Sigmoid colon (tissue), 7 donors: ENCODE measurements around the gene AGBL1. TPM values are rescaled to one million over a fixed set of nuclear protein-coding genes. Genes with fewer than 3 reads are reported as not detected.

Experiments
- DNase-seq: peaks from one replicate; pipeline ENCODE4 v3.0.0-alpha.2; 2019
- H3K27ac ChIP-seq, 4 donors: fragments of 200-600 bp; sonication (generic); one replicate each; pipeline ENCODE4 v1.5.1; 2016 to 2019; ENCODE audit warnings: mild to moderate bottlenecking in 1 of 4
- H3K27me3 ChIP-seq, 3 donors: fragments of 200-600 bp; sonication (generic); one replicate each; pipeline ENCODE4 v1.5.1; 2019; ENCODE audit warnings: mild to moderate bottlenecking in 1 of 3
- H3K36me3 ChIP-seq, 4 donors: fragments of 200-600 bp; sonication (generic); one replicate each; pipeline ENCODE4 v1.5.1; 2016 to 2019
- H3K4me1 ChIP-seq, 4 donors: fragments of 200-600 bp; sonication (generic); one replicate each; pipeline ENCODE4 v1.5.1; 2017 to 2019
- H3K4me3 ChIP-seq, 4 donors: fragments of 200-600 bp; sonication (generic); one replicate each; pipeline ENCODE4 v1.5.1; 2017 to 2019; ENCODE audit warnings: mild to moderate bottlenecking in 2 of 4, moderate library complexity in 1 of 4
- H3K9me3 ChIP-seq, 4 donors: fragments of 200-600 bp in 3 of 4; sonication (generic) in 3 of 4; one replicate each; pipeline versions ENCODE4 v1.5.1 to v1.6.1; 2013 to 2019
- CTCF ChIP-seq, 4 experiments: fragments of 450-650 bp in 3 of 4; fragments of 200-600 bp in 1 of 4; IDR thresholded peaks; one replicate each; pipeline ENCODE4 v1.5.1; 2016 to 2019; ENCODE audit warnings: antibody characterized with exemption in 4 of 4, mild to moderate bottlenecking in 3 of 4, moderate library complexity in 2 of 4
- EP300 ChIP-seq, 4 donors: sonication (generic); formaldehyde crosslinking; IDR thresholded peaks; one replicate each; pipeline ENCODE4 v1.6.1; 2017; ENCODE audit warnings: antibody characterized with exemption in 4 of 4
- POLR2A ChIP-seq, 2 donors: fragments of 450-650 bp; IDR thresholded peaks; one replicate each; pipeline ENCODE4 v1.6.1; 2016; ENCODE audit warnings: antibody characterized with exemption in 2 of 2, mild to moderate bottlenecking in 2 of 2, moderate library complexity in 2 of 2
- POLR2AphosphoS5 ChIP-seq, 4 donors: sonication (generic); formaldehyde crosslinking; IDR thresholded peaks; one replicate each; pipeline ENCODE4 v1.6.1; 2017; ENCODE audit warnings: antibody characterized with exemption in 4 of 4
- WGBS, 2 donors: extraction: QIAGEN DNeasy Blood & Tissue Kit; methylation state at CpG; one replicate each; pipeline ENCODE4 v1.1.7; 2013; 5-methylcytosine and 5-hydroxymethylcytosine counted together
- intact Hi-C: fragments of 100-400 bp; cut with DNase I; formaldehyde crosslinking; loops from one replicate; pipeline ENCODE4 v1.15.1; 2023
- polyA plus RNA-seq, 3 donors: library from polyadenylated mRNA; stranded (reverse); fragments of 200-250 nt; gene quantifications; one replicate each; pipeline ENCODE4 v1.2.3, GENCODE V29; 2013
- total RNA-seq, 4 donors: library from RNA; depleted of rRNA; stranded (reverse); fragments of >200 nt; gene quantifications; one replicate each; pipeline ENCODE4 v1.1.0, GENCODE V29; 2016
- donor health status: healthy with polysubstance abuse.
- donor health status: Bipolar disorder and iron deficiency.
- donor health status: healthy.

The AGBL1 gene
- total and polyA plus RNA-seq, 7 donors: 0.16 to 0.28 TPM; not detected in 5

- TF ChIP-seq EP300 (IDR thresholded peaks at IDR 0.05): no peak
- TF ChIP-seq POLR2A (IDR thresholded peaks at IDR 0.05): no peak
- no peak for TF ChIP-seq CTCF (IDR thresholded peaks at IDR 0.05)
- no peak for TF ChIP-seq POLR2AphosphoS5 (IDR thresholded peaks at IDR 0.05)
- 85 to 86% methylated on average over 10 of the region's 10 CpGs for WGBS, 2 donors
- Histone ChIP-seq H3K27ac (peak overlapping the region in 2 of 4 donors; percentile 31 to 35), H3K27me3 (no peaks in the 10 kb centered on the region), H3K4me3 (no peak overlapping the region), H3K36me3 (no peaks in the 10 kb centered on the region), H3K9me3 (no peaks in the 10 kb centered on the region), H3K4me1 (peaks cover 0 to 18% (median 7%) of the 10 kb centered on the region in 4 donors)
- intact Hi-C loops: no loop called here
- DNase-seq: no peak
Measured at GRCh38 chr15:86879250-86880229, 799.9 kb downstream of the AGBL1 start.

GRCh38 chr15:86885616-86886015 is 805.9 kb downstream of the AGBL1 start:
- TF ChIP-seq POLR2A (IDR thresholded peaks at IDR 0.05) (no peak), EP300 (IDR thresholded peaks at IDR 0.05) (no peak), POLR2AphosphoS5 (IDR thresholded peaks at IDR 0.05) (no peak), CTCF (IDR thresholded peaks at IDR 0.05) (no peak)
- Histone ChIP-seq H3K4me1 (peaks cover 0 to 15% (median 6%) of the 10 kb centered on the region in 4 donors), H3K36me3 (no peaks in the 10 kb centered on the region), H3K4me3 (no peak overlapping the region), H3K27me3 (no peaks in the 10 kb centered on the region), H3K9me3 (no peaks in the 10 kb centered on the region), H3K27ac (no peak overlapping the region)
- WGBS, 2 donors: 35 to 45% methylated on average over 1 of the region's 1 CpG
- DNase-seq: no peak
- intact Hi-C loops: no loop called here

GRCh38 chr15:86892774-86893449 is 813.2 kb downstream of the AGBL1 start:
- DNase-seq: no peak
- Histone ChIP-seq H3K27ac (no peak overlapping the region), H3K4me1 (peaks cover 0 to 8% (median 3%) of the 10 kb centered on the region in 4 donors), H3K36me3 (no peaks in the 10 kb centered on the region), H3K9me3 (no peaks in the 10 kb centered on the region), H3K27me3 (no peaks in the 10 kb centered on the region), H3K4me3 (no peak overlapping the region)
- TF ChIP-seq CTCF (IDR thresholded peaks at IDR 0.05) (no peak), POLR2AphosphoS5 (IDR thresholded peaks at IDR 0.05) (no peak), EP300 (IDR thresholded peaks at IDR 0.05) (no peak), POLR2A (IDR thresholded peaks at IDR 0.05) (no peak)
- intact Hi-C loops: no loop called here
- WGBS, 2 donors: 24 to 56% methylated on average over 10 of the region's 10 CpGs

GRCh38 chr15:86894269-86894668 is 814.6 kb downstream of the AGBL1 start:
- DNase-seq: no peak
- WGBS, 2 donors: 63 to 69% methylated on average over 3 of the region's 3 CpGs
- Histone ChIP-seq H3K27ac (no peak overlapping the region), H3K9me3 (no peaks in the 10 kb centered on the region), H3K4me1 (peaks cover 0 to 8% (median 3%) of the 10 kb centered on the region in 4 donors), H3K27me3 (no peaks in the 10 kb centered on the region), H3K36me3 (no peaks in the 10 kb centered on the region), H3K4me3 (no peak overlapping the region)
- TF ChIP-seq CTCF (IDR thresholded peaks at IDR 0.05) (no peak), POLR2A (IDR thresholded peaks at IDR 0.05) (no peak), POLR2AphosphoS5 (IDR thresholded peaks at IDR 0.05) (no peak), EP300 (IDR thresholded peaks at IDR 0.05) (no peak)
- intact Hi-C loops: no loop called here
